WTC11 (cell line): ENCODE measurements around the gene TRMT11.

Source experiments
- TEAD1 ChIP-seq: sonication (generic); formaldehyde crosslinking; IDR thresholded peaks from 2 replicates; pipeline ENCODE4 v1.8.0; 2022; ENCODE audit warnings: mild to moderate bottlenecking, missing genetic modification reagents
- TF ChIP-seq, protein P1 (sequence below): fragments of 200-600 bp; IDR thresholded peaks from 2 replicates; pipeline ENCODE4 v1.8.0; 2022; ENCODE audit warnings: antibody characterized with exemption
- TF ChIP-seq, protein P2 (sequence below): sonication (generic); formaldehyde crosslinking; conservative IDR thresholded peaks from 2 replicates; pipeline ENCODE4 v1.8.1; 2022; ENCODE audit warnings: mild to moderate bottlenecking, missing genetic modification reagents
- TF ChIP-seq, protein P3 (sequence below): sonication (generic); formaldehyde crosslinking; IDR thresholded peaks from 2 replicates; pipeline ENCODE4 v1.8.0; 2022; ENCODE audit warnings: mild to moderate bottlenecking, missing genetic modification reagents

DNA sequence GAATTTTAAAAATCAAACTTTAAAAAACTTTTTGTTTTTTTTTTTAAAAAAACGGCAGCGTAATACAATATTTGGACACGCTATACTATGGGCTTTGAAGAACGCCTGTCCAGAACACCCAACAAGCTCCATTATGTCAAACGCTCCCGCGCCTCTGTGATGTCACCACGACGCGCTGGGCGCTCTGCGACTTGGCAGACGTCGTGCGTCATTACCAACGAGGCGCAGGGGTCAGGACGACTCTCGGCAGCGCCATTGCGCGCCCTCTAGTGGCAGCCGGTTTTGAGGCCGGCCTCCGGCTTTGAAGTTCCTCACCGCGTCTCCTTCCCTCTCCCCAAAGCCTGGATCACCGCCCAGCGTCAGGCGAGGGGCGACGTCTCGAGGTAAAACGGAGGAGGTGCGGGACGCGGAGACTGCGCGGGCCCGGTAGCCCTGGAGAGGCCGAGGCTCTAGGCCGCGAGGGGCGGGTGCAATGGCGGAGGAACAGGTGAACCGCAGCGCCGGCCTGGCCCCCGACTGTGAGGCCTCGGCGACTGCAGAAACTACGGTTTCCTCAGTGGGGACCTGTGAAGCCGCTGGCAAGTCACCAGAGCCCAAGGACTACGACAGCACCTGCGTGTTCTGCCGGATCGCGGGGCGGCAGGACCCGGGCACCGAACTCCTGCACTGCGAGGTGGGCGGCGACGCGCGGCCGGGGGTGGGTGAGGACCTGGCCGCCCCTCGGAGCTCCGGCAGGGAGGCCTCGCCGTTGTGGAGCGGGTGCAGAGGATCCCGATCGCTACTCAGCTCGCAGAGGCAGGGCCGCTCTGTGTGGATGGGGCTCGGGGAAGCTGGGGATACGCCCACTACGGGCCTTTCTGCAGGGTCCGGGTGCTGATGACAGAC is 29.6 kb upstream of the TRMT11 start, which contains the start of gene HINT3:
- TF ChIP-seq, protein P1, sequence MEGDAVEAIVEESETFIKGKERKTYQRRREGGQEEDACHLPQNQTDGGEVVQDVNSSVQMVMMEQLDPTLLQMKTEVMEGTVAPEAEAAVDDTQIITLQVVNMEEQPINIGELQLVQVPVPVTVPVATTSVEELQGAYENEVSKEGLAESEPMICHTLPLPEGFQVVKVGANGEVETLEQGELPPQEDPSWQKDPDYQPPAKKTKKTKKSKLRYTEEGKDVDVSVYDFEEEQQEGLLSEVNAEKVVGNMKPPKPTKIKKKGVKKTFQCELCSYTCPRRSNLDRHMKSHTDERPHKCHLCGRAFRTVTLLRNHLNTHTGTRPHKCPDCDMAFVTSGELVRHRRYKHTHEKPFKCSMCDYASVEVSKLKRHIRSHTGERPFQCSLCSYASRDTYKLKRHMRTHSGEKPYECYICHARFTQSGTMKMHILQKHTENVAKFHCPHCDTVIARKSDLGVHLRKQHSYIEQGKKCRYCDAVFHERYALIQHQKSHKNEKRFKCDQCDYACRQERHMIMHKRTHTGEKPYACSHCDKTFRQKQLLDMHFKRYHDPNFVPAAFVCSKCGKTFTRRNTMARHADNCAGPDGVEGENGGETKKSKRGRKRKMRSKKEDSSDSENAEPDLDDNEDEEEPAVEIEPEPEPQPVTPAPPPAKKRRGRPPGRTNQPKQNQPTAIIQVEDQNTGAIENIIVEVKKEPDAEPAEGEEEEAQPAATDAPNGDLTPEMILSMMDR, result peak; percentile 88
- TF ChIP-seq, protein P2, sequence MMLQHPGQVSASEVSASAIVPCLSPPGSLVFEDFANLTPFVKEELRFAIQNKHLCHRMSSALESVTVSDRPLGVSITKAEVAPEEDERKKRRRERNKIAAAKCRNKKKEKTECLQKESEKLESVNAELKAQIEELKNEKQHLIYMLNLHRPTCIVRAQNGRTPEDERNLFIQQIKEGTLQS, result no peak
- peak; percentile 14; the same call in 1 of the 2 replicates for TF ChIP-seq TEAD1 (CRISPR knock-in tag)
- TF ChIP-seq, protein P3, sequence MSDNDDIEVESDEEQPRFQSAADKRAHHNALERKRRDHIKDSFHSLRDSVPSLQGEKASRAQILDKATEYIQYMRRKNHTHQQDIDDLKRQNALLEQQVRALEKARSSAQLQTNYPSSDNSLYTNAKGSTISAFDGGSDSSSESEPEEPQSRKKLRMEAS (CRISPR knock-in tag), result peak; percentile 78
